Testis (tissue), 2 donors: ENCODE measurements around the gene MILR1.

Experiments
- POLR2A ChIP-seq: fragments of 450-650 bp; IDR thresholded peaks from one replicate; pipeline ENCODE4 v1.6.1; 2017; ENCODE audit warnings: antibody characterized with exemption, mild to moderate bottlenecking, moderate library complexity
- TF ChIP-seq, protein P1 (sequence below), 3 experiments: fragments of 450-650 bp in 2 of 3; fragments of 200-600 bp in 1 of 3; sonication (generic) in 1 of 3; IDR thresholded peaks; one replicate each; pipeline ENCODE4 v1.5.1; 2016 to 2019; ENCODE audit warnings: antibody characterized with exemption in 3 of 3, mild to moderate bottlenecking in 2 of 3, moderate library complexity in 1 of 3

DNA sequence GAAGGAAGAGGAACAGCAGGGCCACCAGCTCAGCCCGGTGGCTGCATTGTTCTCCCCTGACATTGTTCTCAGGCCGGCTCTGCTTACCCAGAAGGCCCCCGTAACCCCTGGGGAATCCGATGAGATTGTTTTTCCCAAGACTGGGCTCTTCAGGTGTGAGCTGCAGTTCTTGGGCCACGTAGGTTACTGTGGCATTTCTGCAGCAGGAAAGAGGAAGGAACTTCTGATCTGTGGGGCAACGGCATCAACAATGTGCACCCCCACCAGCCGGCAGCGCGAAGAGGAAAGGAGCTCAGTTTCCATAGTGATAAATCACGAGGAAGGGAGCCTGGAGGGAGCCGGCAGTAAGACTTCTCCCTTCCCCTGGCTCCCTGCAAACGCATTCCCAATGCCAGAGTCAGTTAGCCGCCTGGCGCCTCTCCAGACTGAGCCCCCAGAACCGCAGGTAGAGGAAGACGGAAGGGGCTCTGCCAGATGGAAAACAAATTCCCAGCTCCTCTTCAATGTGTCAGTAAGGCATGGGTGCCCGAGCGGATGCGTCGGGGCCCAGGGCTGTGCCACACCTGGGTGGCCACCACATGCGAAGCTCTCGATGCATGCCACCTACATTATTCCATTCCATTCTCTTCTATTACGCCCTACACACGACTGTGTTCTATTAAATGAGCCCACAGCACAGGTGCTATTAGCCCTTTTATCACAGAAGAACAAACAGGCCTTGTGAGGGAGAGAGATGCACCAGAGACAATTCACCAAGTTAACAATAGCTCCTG, 36.7 kb upstream of the MILR1 start:
- TF ChIP-seq, protein P1, sequence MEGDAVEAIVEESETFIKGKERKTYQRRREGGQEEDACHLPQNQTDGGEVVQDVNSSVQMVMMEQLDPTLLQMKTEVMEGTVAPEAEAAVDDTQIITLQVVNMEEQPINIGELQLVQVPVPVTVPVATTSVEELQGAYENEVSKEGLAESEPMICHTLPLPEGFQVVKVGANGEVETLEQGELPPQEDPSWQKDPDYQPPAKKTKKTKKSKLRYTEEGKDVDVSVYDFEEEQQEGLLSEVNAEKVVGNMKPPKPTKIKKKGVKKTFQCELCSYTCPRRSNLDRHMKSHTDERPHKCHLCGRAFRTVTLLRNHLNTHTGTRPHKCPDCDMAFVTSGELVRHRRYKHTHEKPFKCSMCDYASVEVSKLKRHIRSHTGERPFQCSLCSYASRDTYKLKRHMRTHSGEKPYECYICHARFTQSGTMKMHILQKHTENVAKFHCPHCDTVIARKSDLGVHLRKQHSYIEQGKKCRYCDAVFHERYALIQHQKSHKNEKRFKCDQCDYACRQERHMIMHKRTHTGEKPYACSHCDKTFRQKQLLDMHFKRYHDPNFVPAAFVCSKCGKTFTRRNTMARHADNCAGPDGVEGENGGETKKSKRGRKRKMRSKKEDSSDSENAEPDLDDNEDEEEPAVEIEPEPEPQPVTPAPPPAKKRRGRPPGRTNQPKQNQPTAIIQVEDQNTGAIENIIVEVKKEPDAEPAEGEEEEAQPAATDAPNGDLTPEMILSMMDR (IDR thresholded peaks at IDR 0.05), result no peak
- no peak for TF ChIP-seq POLR2A
